Pancreas (tissue), 10 donors: ENCODE data around the gene ELN. TPM values are rescaled to one million over a fixed set of nuclear protein-coding genes. Genes with fewer than 3 reads are reported as not detected.
"Not testable (repeated sequence)": the region's sequence is repeated elsewhere in the genome, so short reads cannot be mapped to it uniquely, and the experiment has no call there.

Experiments used
- ATAC-seq, 4 donors: fragments of 200-7000 bp; cut with Tn5 transposase; one replicate each; pipeline versions ENCODE4 v1.8.0 to v1.9.1; 2020; ENCODE audit warnings: mild to moderate bottlenecking in 4 of 4, moderate library complexity in 4 of 4
- DNase-seq, 6 donors: peaks; one replicate each; pipeline ENCODE4 v3.0.0-alpha.2; 2020
- FAIRE-seq: peaks from 2 replicates; lab custom pipeline; 2012; peaks lifted over from hg19 to GRCh38; lab: Jason Lieb, UNC
- H3K27ac ChIP-seq, 4 donors: fragments of 200-600 bp; sonication (generic); 1 replicate in 3 of 4; 2 replicates in 1 of 4; pipeline versions ENCODE4 v1.5.0 to v1.8.0; 2020
- H3K27me3 ChIP-seq, 4 donors: fragments of 200-600 bp; one replicate each; pipeline ENCODE4 v1.8.0; 2021
- H3K36me3 ChIP-seq, 3 donors: fragments of 200-600 bp; sonication (generic) in 1 of 3; one replicate each; pipeline versions ENCODE4 v1.5.0 to v1.8.0; 2020 to 2021
- H3K4me1 ChIP-seq, 3 donors: fragments of 200-600 bp; one replicate each; pipeline ENCODE4 v1.8.0; 2021
- H3K4me3 ChIP-seq, 4 donors: fragments of 200-600 bp; sonication (generic) in 2 of 4; one replicate each; pipeline versions ENCODE4 v1.5.0 to v1.8.0; 2020 to 2021
- H3K9me3 ChIP-seq, 4 donors: fragments of 200-600 bp; one replicate each; pipeline ENCODE4 v1.8.0; 2021
- CTCF ChIP-seq, 4 donors: fragments of 200-600 bp; sonication (generic) in 3 of 4; IDR thresholded peaks; one replicate each; pipeline versions ENCODE4 v1.5.0 to v1.8.0; 2021; ENCODE audit warnings: antibody characterized with exemption in 4 of 4
- WGBS, 2 donors: extraction: QIAGEN DNeasy Blood & Tissue Kit; methylation state at CpG; one replicate each; pipeline ENCODE4 v1.1.7; 2013; 5-methylcytosine and 5-hydroxymethylcytosine counted together
- intact Hi-C, 3 donors: fragments of 100-400 bp; cut with DNase I; formaldehyde crosslinking; loops; one replicate each; pipeline versions ENCODE4 v1.11.1 to v1.14.2; 2022
- polyA plus RNA-seq, 2 donors: library from polyadenylated mRNA; stranded (reverse); fragments of 200-250 nt; gene quantifications; one replicate each; pipeline ENCODE4 v1.2.3, GENCODE V29; 2013
- total RNA-seq, 6 donors: library from RNA; stranded (reverse); fragmentation: NEBNext Ultra II Directional in 4 of 6; extraction: Animal tissue kit (Norgen Biotek cat#: 25700) in 4 of 6; gene quantifications; one replicate each; pipeline versions ENCODE4 v1.2.1 to v1.2.4, GENCODE V29; 2021 to 2023
- donor health status: healthy with polysubstance abuse.
- donor health status: DM: no; HTN: no; CAD: no; lungs with moderate emphysema.
- donor health status: DM: no; HTN: no; CAD: no.
- donor health status: control.
- donor health status: control.
- donor health status: Bipolar disorder and iron deficiency.
- donor health status: DM: yes; HTN: yes; CAD: no.
- donor health status: DM: no; HTN: no; CAD: no.
- donor health status: DM: no; HTN: no; CAD: no.
- donor health status: DM: yes; HTN: yes; CAD: no.

The ELN gene
- total and polyA plus RNA-seq, 8 donors: 36.8 to 118 (median 70.7) TPM

- peaks cover 0 to 15% (median 4%) of the 10 kb centered on the region in 3 donors for H3K4me1 ChIP-seq
- FAIRE-seq (no peak), DNase-seq (peak in 3 of 6 donors; percentile 36 to 64 (median 58)), ATAC-seq (peak; percentile 50 to 67 (median 63))
- H3K9me3 ChIP-seq: no peaks in the 10 kb centered on the region
- 32 to 45% methylated on average over 9 of the region's 9 CpGs for WGBS, 2 donors
- H3K36me3 ChIP-seq: peaks cover 0 to 23% (median 0%) of the 10 kb centered on the region in 3 donors
- intact Hi-C loops: no loop called here
- peak overlapping the region in 1 of 4 donors; percentile 7 for H3K4me3 ChIP-seq
- TF ChIP-seq CTCF (IDR thresholded peaks at IDR 0.05): no peak
- H3K27me3 ChIP-seq: no peaks in the 10 kb centered on the region
- peak overlapping the region; percentile 42 to 70 (median 58) for H3K27ac ChIP-seq
Observed at GRCh38 chr7:74043523-74043951, 15.6 kb downstream of the ELN start.

- Histone ChIP-seq H3K4me3 (no peak overlapping the region), H3K27ac (peak overlapping the region in 1 of 4 donors; percentile 70), H3K9me3 (no peaks in the 10 kb centered on the region), H3K4me1 (peaks cover 0 to 15% (median 4%) of the 10 kb centered on the region in 3 donors), H3K27me3 (no peaks in the 10 kb centered on the region), H3K36me3 (peaks cover 0 to 18% (median 0%) of the 10 kb centered on the region in 3 donors)
- ATAC-seq: no peak
- no peak for FAIRE-seq
- intact Hi-C loops: no loop called here
- 77 to 80% methylated on average over 20 of the region's 20 CpGs for WGBS, 2 donors
- peak in 3 of 6 donors; percentile 18 to 72 (median 45) for DNase-seq
- TF ChIP-seq CTCF (IDR thresholded peaks at IDR 0.05): no peak
Observed at GRCh38 chr7:74044366-74045350, 16.7 kb downstream of the ELN start.

GRCh38 chr7:74046581-74046980 lies 18.6 kb downstream of the ELN start:
- FAIRE-seq, H3K27ac ChIP-seq, ATAC-seq, H3K27me3 ChIP-seq, H3K9me3 ChIP-seq, intact Hi-C loops, H3K4me3 ChIP-seq: not testable (repeated sequence)
- Histone ChIP-seq H3K36me3 (peaks cover 0 to 18% (median 0%) of the 10 kb centered on the region in 3 donors), H3K4me1 (peaks cover 0 to 21% (median 4%) of the 10 kb centered on the region in 3 donors)
- 97 to 98% methylated on average over 7 of the region's 7 CpGs for WGBS, 2 donors
- peak in 2 of 6 donors; percentile 8 to 39 for DNase-seq

GRCh38 chr7:74047804-74048380 lies 19.9 kb downstream of the ELN start:
- DNase-seq (peak in 2 of 6 donors; percentile 11 to 35), FAIRE-seq (no peak), ATAC-seq (no peak)
- no peaks in the 10 kb centered on the region for H3K9me3 ChIP-seq
- H3K36me3 ChIP-seq: peaks cover 0 to 22% (median 0%) of the 10 kb centered on the region in 3 donors
- H3K27me3 ChIP-seq: no peaks in the 10 kb centered on the region
- H3K4me3 ChIP-seq: no peak overlapping the region
- H3K27ac ChIP-seq: no peak overlapping the region
- WGBS, 2 donors: 85 to 95% methylated on average over 5 of the region's 5 CpGs
- peaks cover 0 to 25% (median 7%) of the 10 kb centered on the region in 3 donors for H3K4me1 ChIP-seq
- TF ChIP-seq CTCF (IDR thresholded peaks at IDR 0.05): no peak
- intact Hi-C loops: no loop called here

GRCh38 chr7:74048999-74049599 lies 21.1 kb downstream of the ELN start:
- intact Hi-C loops: no loop called here
- Histone ChIP-seq H3K27me3 (no peaks in the 10 kb centered on the region), H3K4me1 (peaks cover 0 to 16% (median 3%) of the 10 kb centered on the region in 3 donors), H3K4me3 (no peak overlapping the region), H3K9me3 (no peaks in the 10 kb centered on the region), H3K36me3 (peaks cover 0 to 22% (median 0%) of the 10 kb centered on the region in 3 donors), H3K27ac (no peak overlapping the region)
- ATAC-seq (no peak), FAIRE-seq (no peak), DNase-seq (no peak)
- WGBS, 2 donors: 96 to 97% methylated on average over 2 of the region's 2 CpGs
- no peak for TF ChIP-seq CTCF (IDR thresholded peaks at IDR 0.05)
